Dedifferentiated amniotic fluid mesenchymal stem cell (primary cell): ENCODE data around the gene PRM3.

Experiments used
- DNase-seq: peaks from one replicate; pipeline ENCODE4 v3.0.0-alpha.2; 2016; ENCODE audit errors: extremely low spot score

The PRM3 gene, protein sequence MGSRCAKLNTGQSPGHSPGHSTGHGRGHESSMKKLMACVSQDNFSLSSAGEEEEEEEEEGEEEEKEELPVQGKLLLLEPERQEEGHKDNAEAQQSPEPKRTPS

DNA sequence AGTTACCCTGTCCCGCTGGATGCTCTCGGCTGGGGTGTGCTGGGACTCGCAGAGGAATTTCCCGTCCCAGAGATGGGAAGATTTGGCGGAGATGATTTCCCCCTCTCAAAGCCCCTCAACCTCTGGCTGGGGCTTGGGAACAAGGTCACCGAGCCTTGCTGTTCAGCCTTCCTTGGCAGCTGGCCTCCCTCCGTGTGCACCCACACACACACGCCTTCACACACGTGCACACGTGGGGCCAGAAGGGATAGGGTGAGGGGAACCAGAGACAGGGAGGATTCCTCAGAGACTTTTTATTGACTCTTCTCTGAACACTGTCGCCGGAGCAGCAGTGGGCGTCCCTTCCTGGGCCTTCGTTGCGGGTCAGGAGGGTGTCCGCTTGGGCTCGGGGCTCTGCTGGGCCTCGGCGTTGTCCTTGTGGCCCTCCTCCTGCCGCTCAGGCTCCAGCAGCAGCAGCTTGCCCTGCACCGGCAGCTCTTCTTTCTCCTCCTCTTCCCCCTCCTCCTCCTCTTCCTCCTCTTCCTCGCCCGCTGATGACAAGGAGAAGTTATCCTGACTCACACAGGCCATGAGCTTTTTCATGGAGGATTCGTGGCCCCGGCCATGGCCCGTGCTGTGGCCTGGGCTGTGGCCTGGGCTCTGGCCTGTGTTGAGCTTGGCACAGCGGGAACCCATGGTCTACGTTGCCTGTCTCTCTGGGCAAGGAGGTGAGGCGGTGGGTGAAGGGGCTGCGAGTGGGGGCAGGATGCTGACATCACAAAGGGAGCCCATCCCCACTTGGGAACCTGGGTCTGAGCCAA is at the start of gene PRM3:
Gene PRM3, minus strand, starts transcription at position 709 of the 800 bp plus-strand sequence. Its CDS starts 34 bp downstream, at position 675.
- no peak for DNase-seq

DNA sequence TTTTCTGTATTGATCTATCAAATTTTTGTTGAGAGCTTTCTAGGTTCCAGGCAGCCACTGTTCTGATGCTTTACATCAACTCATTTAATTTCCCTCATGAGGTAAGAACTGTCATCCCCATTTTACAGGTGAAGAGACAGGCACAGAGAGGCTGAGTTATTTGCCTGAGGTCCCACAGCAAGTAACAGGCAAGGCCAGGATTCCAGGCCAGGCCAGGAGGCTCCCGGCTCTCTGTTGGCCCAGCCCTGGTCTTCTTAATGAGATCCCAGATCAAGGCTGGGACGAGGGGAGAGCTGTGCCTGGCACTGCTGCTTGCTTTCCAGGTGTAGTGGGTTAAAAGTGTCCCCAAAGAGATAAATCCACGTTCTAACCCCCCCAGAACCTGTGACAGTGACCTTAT is 49.4 kb upstream of the PRM3 start:
- DNase-seq, result no peak

DNA sequence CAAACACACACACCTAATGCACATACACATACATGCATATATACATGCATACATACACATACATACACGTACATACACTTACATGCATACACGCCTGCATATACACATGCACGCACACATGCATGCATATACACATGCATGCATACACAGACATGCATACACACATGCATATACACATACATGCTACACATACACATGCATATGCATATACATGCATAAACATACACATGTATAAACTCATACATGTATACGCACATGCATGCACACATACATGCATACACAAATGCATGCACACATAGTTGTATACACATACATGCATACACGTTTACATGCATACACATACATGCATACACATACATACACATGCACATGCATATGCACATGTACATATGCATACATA is 48.2 kb upstream of the PRM3 start:
- DNase-seq, result no peak

DNA sequence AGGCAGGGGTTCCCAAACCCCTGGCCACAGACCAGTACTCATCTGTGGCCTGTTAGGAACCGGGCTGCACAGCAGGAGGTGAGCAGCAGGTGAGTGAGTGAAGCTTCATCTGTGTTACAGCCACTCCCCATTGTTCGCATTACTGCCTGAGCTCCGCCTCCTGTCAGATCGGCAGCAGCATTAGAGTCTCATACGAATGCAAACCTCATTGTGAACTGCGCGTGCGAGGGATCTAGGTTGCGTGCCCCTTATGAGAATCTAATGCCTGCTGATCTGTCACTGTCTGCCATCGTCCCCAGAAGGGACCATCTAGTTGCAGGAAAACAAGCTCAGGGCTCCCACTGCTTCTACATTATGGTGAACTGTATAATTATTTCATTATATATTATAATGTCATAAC is 46.7 kb upstream of the PRM3 start:
- no peak for DNase-seq

DNA sequence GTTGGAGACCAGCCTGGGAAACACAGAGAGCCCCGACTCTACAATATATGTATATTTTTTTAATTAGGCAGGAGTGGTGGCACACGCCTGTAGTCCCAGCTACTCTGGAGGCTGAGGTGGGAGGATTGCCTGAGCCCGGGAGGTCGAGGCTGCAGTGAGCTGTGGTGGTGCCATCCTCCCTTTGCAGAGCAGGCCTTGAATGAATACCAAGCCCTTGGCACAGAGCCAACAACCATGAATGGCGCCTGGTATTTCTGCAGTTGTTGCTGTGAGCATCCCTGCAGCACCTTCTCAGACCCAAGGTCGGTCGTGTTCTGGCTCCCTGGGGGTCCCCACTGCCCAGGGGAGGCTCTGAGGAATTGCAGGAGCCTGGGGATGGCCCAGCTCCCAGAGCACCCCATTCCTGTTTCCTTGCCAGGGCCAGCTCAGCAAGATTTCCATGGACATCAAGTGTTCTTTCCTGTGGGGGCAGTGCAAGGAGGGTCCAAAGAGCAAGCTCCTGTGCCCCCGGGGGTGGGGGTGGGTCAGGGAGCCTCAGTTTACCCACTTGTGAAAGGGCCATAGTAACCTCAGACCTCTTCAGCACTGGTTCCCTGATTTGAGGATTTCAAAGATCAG is 46.2 kb upstream of the PRM3 start:
- DNase-seq, result no peak

DNA sequence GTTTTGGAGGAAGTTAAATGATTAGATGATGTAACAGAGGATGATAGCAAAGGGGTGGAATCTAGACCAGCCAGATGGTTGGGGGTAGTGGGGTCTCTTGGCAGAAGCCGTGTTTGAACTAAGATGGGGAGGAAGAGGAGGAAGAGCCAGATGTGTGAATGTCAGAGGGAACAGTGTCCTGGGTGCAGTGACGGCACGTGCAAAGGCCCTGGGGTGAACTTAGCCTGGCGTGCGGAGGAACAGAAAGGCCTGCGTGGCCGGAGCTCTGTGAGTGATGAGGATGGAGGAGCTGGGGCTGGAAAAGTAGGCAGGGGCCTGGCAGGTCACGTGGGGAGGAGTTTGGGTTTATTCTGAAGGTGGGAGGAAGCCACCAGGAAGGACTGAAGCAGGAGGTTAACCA is 45.4 kb upstream of the PRM3 start:
- DNase-seq, result no peak

DNA sequence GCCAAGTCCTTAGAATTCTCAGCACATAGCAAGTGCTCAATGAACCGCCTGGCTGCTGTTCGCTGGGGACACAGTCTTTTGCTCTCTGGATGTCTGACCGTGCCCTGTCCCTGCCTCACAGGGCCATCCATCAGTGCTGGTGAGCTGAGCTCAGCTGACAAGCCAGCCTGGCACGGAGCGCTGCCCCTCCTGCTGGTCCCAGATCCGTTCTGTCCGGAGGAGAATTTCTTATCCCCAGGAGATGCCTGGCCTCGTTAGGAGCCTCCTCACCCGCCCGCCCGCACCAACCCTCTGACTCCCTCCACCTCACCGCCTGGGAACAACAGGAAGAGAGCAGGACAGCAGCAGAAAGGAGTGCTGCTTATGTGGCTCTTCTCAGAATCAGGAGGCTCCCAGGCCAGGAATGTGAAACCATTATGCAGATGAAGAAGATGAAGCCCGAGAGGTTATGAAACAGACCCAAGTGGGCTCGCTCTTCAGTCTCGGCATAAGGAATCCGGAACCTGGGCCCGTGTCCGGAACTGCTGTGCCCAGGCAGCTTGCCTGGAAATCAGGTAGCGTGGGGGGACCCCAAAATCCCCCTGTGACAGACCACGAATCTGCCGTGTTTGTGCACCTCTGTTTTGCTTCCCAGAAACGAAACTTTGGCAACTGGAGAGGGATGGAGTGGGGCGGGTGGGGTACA is 43.0 kb upstream of the PRM3 start:
- DNase-seq, result no peak

DNA sequence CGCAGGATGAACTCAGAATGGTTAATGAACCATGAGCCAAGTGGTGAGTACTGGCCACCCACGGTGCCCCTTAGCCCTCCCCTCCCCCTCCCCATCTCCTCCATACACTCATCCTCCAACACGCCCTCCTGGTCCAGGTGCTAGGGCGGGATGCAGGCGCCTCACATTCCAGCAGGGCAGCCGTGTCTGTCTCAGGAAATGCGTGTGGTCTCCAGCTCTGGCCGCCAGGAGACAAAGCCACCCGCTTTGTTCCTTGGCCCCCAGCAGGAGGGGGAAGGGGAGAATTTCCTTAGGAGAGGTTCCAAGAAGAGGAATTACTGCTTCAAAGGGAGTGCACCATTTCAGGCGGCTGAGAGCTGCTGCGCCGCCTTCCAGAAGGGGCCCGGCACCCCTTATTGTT is 42.1 kb upstream of the PRM3 start:
- no peak for DNase-seq

DNA sequence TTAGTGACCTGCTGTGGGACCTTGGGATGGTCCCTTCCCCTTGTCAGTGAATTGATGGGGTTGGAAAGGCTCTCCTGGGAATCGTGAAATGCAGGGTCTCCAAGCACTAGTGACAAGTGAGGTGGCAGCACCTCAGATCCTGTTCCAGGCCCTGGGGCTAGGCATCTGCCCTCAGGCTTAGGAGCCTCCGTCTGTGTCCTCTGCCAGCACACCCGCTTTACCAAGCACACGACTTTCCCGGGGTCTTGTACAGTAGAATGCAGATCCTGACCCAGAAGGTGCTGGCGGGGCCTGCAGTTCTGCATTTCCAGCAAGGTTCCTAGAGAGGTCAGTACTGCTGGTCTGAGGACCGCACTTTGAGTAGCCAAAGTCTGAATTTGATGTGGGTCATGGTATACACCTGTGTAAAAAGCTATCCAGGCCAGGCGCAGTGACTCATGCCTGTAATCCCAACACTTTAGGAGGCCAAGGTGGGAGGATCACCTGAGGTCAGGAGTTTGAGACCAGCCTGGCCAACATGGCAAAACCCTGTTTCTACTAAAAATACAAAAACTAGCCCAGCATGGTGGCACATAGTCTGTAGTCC is 41.0 kb upstream of the PRM3 start:
- no peak for DNase-seq

DNA sequence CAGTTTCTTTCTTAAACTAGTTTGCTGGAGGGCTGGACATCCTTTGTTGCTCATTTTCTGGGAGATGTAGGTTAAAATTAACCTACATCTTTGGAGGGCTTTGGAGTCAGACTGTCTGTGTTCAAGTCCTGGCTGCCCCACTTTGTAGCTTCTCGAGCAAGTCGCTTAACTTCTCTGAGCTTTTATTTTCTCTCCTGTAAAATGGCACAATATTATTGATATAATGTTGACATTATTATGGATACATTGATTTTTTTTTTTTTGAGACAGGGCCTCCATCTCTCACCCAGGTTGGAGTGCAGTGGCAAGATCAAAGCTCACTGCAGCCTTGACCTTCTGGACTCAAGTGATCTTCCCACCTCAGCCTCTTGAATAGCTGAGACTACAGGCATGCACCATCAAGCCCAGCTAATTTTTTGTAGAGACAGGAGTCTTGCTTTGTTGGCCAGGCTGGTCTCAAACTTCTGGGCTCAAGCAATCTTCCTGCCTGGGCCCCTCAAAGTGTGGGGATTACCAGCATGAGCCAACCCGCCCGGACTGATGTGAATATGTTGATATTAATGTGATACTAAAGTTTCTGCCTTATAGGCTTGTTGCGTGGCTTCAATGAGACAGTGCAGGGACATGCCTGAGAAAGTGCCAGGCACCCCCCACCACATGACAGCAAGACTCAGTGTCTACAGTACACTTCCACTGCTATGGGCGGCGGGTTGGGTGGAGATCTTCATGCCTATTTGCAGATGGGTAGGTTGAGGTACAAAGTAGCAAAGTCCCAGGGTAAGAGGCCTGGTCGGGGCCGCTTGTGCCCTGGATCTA is 40.3 kb upstream of the PRM3 start:
- DNase-seq, result no peak

DNA sequence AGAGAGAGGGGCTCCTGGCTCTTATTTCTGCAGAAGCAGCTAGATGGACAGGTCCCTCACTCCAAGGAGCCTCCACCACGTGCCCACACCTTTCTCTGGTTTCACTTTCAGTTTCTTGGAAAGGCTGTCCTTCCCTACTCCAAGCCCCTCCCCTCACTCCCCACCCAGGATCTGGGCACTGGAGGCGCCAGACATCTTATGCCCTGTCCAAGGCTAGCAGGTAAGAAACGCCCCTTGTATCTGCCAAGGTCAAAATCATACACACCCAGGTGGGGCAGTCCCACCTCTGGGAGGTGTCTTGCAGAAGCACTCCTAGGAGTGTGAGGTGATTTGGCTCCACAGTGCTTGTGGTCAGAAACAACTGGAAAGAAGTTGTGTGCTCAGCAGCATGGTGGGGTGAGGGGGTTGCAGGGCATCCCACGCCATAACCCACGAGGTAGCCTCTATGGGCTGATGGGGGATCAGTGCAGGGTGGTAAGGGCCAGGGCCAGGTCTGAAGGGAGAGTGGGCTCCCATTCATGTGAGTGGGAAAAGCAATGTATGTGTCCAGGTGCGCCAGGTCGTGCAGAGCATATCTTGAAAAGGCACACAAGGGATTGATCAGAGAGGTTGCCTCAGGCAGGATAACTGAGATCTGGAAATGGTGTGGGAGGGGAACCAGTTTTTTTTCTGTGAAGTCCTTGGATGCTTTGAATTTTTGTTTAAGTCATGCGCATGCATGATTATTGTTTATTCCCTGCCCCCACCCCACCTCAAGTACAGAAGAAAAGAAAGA is 39.5 kb upstream of the PRM3 start:
- DNase-seq, result peak; percentile 60

DNA sequence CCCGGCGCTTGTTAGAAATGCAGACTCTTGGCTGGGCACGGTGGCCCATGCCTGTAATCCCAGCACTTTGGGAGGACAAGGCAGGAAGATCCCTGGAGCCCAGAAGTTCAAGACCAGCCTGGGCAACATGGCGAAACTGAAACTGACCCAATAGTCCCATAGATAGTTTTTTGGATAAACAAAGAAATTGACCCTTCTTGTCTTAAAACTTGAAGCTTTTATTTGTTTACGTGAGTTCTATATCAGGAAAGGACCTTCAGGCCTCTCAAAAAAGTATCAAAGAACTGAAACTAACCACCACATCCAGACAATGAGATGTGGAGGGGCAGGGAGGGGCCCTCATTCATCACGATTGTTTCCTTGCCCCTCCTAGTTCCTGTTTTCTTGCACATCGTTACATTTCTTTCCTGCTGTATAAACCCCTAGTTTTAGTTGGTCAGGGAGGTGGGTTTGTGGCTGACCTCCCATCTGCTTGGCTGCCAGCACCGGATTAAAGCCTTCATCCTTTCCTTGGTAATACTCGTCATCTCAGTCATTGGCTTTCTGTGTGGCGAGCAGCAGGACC is 37.6 kb upstream of the PRM3 start:
- no peak for DNase-seq

DNA sequence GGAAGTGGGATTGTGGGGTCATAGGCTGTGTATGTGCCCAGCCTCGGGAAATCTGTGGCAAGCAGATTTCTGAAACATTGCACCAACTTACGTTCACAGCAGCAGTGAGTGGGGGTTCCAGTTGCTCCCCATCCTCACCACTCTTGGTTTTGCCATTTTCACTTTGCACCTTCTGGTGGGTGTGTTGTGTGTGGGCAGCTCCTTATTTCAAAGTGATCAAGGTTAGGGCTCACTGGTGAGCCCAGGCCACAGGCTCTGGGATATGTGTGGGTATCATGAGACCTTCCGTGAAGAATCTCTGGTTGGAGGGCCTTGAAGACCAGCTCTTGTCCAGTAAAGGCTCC is 37.2 kb upstream of the PRM3 start:
- DNase-seq, result no peak

DNA sequence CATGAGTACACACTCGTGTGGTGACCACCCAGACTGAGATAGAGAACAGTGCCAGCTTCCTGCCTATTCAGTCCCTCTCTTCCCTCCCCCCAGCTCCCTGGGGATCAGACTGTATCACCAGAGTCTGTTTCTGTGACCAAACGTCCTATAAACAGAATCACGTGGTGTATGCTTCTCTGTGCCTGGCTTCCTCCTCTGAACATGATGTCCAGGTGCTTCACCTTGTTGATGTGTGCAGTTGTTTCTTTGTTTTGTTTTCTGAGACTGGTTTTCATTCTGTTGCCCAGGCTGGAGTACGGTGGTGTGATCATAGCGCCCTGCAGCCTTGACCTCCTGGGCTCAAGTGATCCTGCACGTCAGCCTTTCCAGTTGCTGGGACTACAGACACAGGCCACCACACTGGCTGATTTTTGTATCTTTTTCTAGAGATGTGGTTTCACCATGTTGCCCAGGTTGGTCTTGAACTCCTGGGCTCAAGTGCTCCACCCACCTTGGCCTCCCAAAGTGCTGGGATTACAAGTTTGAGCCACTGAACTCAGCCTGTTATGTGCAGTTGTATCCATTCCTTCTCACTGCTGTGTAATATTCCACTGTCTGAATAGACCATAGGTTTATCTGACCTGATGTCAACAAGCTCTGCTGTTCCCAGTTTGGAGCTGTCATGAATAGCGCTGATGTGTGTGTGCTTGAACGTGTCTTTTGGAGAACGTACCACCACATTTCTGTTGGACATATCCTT is 36.6 kb upstream of the PRM3 start:
- DNase-seq, result no peak

DNA sequence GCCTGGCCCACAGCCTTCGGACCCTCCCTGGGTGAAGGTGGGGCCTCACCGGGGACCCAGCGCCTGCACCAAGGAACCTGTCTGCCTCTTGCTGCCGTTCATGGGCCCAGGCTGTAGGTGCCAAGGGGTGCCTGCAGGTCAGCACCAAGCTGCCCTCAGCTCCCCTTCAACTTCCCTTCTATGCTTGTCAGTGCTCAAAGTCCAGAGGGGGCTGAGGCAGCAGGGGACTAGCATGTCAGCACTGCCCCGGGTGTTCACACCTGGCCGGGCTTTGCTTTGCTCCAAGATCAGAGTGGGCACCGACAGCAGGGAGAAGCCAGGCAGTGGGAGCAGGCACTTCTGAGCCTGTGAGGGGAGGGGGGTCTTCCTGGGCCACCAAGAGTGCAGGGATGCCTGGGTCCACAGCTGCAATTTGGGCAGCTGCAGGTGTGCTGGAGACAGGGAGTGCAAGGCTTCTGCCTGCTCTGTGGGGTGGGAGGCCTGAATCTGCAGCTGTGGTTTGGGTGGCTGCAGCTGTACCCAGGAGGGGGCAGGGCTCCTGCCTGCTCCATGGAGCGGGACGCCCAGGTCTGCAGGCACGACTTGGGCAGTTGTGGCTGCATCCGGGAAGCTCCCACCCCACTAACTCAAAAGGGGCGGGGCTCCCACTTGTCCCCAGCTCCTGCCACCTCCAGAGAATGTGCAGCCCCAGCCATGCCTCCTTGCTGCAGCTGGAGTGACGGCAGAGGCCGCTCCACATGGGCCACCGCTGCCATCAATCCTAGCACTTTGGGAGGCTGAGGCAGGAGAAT is 35.3 kb upstream of the PRM3 start:
- DNase-seq, result no peak

DNA sequence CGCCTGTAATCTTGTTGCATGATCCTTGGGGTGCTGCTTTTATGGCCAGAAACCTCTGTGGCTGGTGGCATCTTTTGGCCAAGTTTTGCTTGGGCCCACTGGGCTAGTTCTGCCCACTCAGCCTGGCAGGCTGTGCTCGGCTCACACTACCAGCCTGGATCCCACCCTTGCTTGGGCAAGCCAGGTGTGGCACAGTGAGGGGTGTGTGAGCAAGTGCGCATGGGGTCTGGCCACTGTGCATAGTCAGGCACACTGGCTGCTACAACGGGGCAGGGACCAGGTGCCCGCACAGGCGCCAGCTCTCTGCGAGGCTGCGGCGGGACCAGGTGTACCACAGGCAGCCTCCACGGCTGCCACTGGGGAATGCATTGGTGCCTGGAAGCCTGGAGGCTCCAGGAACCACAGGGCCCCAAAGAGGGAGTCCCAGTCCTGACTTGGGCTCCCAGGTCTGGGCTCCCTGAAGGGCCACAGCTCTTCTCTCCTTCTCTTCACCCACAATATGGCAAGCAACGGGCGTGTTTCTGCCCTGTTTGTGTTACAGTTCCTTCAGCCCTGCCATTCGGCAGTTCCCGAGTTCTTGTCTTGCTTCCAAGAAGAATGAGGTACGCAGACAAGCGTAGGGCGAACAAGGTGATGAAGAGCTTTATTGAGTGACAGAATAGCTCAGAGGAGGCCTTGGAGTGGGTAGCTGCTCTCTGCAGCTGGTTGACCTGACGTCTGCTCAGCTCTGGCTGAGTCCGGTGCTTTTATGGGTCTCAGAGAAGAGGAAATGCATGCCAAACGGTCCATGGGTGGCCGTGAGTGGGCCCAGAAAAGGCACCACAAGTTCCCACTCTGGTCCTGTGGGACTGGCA is 34.4 kb upstream of the PRM3 start:
- no peak for DNase-seq

DNA sequence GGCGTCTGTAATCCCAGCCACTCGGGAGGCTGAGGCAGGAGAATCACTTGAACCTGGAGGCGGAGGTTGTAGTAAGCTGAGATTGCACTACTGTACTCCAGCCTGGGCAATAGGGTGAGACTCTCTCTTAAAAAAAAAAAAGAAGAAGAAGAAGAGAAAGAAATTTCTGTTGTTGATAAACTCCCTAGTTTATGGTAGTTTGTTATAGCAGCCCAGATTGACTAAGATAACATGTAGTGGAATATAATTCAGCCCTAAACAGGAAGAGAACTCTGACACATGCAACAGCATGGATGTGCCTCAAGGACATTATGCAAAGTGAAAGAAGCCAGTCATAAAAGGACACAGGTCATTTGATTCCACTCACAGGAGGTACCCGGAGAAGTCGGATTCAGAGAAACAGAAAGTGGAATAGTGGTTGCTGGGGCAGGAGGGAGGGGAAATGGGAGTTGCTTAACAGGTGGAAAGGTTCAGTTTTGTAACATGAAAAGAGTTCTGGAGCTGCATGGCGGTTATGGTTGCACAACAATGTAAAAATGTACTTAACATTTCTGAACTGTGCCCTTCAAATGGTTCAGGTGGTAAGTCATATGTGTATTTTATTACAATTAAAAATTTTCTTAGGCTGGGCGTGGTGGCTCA is 33.7 kb upstream of the PRM3 start:
- no peak for DNase-seq

DNA sequence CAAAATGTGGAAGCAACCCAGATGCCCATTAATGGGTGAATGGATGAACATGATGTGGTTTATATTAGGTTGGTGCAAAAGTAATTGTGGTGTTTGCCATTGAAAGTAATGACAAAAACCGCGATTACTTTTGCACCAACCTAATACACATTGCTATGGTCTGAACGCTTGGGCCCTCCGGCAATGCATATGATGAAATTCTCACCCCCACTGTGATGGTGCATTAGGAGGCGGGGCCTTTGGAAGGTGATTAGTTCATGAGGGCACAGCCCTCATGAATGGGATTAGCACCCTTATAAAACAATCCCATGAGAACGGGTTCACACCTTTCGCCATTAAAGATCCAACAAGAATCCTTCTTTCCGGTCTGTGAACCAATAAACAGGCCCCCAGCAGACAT is 33.0 kb upstream of the PRM3 start:
- DNase-seq, result no peak
